Suppressor macrophage (primary cell): Measurements from ENCODE around the gene RAB5A.
"Not testable (repeated sequence)": the region's sequence is repeated elsewhere in the genome, so short reads cannot be mapped to it uniquely, and the experiment has no call there.

Source experiments
- DNase-seq, 4 experiments: peaks; one replicate each; pipeline ENCODE4 v3.0.0-alpha.2; 2020 to 2022

RAB5A gene

GRCh38 chr3:20031939-20032338, 85.0 kb downstream of the RAB5A start:
- not testable (repeated sequence) for DNase-seq
